Measurements from ENCODE around the gene KLHL8. TPM values are rescaled to one million over a fixed set of nuclear protein-coding genes. Genes with fewer than 3 reads are reported as not detected.

KLHL8 gene
- total and polyA plus RNA-seq, 2 donors (not counting 3 experiments of a cell fraction or from before 2014, with no cell fraction given): 1.7 to 9.0 TPM

GRCh38 chr4:87239821-87240220 is 19.4 kb upstream of the KLHL8 start:
- intact Hi-C loops (cut with micrococcal nuclease) (loop anchor here (5.0 to 10.0 kb wide), 3 partner anchors 235 to 645 kb away; partner anchors contain the start of gene PTPN13), dilution Hi-C loops (cut with MboI; ENCODE audit: extremely low pct_ligation_motif_present, low sequenced_read_pairs) (no loop called here)
- no peaks in the 10 kb centered on the region for H3K36me3 ChIP-seq (ENCODE audit: control insufficient read depth in 2 of 2, extremely low read depth in 1 of 2, insufficient read depth in 2 of 2, low read length in 2 of 2)
- no peak overlapping the region for H2AFZ ChIP-seq (ENCODE audit: low read depth, low read length)
- H3K27me3 ChIP-seq (ENCODE audit: control insufficient read depth in 2 of 2, insufficient read depth in 2 of 2, low read length in 2 of 2): peaks cover 0 to 6% of the 10 kb centered on the region in 2 experiments
- H3K9me1 ChIP-seq (replicated peaks; ENCODE audit: control insufficient read depth, extremely low read depth, insufficient read depth, low read length): no peaks in the 10 kb centered on the region
- no peak overlapping the region for H3K4me2 ChIP-seq (ENCODE audit: insufficient read depth, low read length)
- no peak overlapping the region for H3K27ac ChIP-seq (ENCODE audit: insufficient read depth, low read depth, low read length)
- H3K9me3 ChIP-seq (replicated peaks; ENCODE audit: control insufficient read depth, insufficient read depth, low read length): no peaks in the 10 kb centered on the region
- BruUV-seq (replicated peaks): no TSS peak
- no peak overlapping the region for H3K9ac ChIP-seq (replicated peaks; ENCODE audit: extremely low read depth, insufficient read depth, low read length)
- peaks cover 2% of the 10 kb centered on the region for H3K4me1 ChIP-seq (ENCODE audit: control insufficient read depth, extremely low read depth, insufficient read depth, low read length)
- ChIA-PET POLR2A (no interaction called here), CTCF (interaction anchor here (1.4 to 3.3 kb wide), 5 partner anchors 10 to 744 kb away, joined by 3 to 40 read pairs (median 4); no protein-coding TSS in a partner anchor)
- TF ChIP-seq POLR2AphosphoS5 (IDR thresholded peaks at IDR 0.05; ENCODE audit: insufficient read depth, low read depth, low read length): no peak
- TF ChIP-seq JUN (IDR thresholded peaks at IDR 0.05; ENCODE audit: borderline replicate concordance, insufficient read depth, insufficient read length, low read depth): no peak
- no peak for TF ChIP-seq GATA2 (IDR thresholded peaks at IDR 0.05; ENCODE audit: insufficient read depth, insufficient read length, low read depth, low read length)
- no peak for TF ChIP-seq POLR2A (IDR thresholded peaks at IDR 0.05; ENCODE audit: low read depth, low read length)
- TF ChIP-seq, protein P1, sequence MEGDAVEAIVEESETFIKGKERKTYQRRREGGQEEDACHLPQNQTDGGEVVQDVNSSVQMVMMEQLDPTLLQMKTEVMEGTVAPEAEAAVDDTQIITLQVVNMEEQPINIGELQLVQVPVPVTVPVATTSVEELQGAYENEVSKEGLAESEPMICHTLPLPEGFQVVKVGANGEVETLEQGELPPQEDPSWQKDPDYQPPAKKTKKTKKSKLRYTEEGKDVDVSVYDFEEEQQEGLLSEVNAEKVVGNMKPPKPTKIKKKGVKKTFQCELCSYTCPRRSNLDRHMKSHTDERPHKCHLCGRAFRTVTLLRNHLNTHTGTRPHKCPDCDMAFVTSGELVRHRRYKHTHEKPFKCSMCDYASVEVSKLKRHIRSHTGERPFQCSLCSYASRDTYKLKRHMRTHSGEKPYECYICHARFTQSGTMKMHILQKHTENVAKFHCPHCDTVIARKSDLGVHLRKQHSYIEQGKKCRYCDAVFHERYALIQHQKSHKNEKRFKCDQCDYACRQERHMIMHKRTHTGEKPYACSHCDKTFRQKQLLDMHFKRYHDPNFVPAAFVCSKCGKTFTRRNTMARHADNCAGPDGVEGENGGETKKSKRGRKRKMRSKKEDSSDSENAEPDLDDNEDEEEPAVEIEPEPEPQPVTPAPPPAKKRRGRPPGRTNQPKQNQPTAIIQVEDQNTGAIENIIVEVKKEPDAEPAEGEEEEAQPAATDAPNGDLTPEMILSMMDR (IDR thresholded peaks at IDR 0.05; ENCODE audit: extremely low read depth in 1 of 2, insufficient read depth in 1 of 2, low read depth in 1 of 2, low read length in 2 of 2): no peak
- no peak for TF ChIP-seq MYC (IDR thresholded peaks at IDR 0.05; ENCODE audit: low read depth, low read length)
- no peak for TF ChIP-seq EZH2 (IDR thresholded peaks at IDR 0.05; ENCODE audit: borderline replicate concordance, low read depth, low read length, severe bottlenecking)
- TF ChIP-seq FOS (IDR thresholded peaks at IDR 0.05; ENCODE audit: borderline replicate concordance, insufficient read depth, low read length): no peak
- no peaks in the 10 kb centered on the region for H4K20me1 ChIP-seq (replicated peaks; ENCODE audit: control insufficient read depth, extremely low read depth, insufficient read depth, low read length)
- no peaks in the 10 kb centered on the region for H3K79me2 ChIP-seq (ENCODE audit: control insufficient read depth, insufficient read depth, low read length)
- FAIRE-seq: no peak
- no peak for DNase-seq (ENCODE audit: low read depth, low spot score)
- H3K4me3 ChIP-seq (replicated peaks in 1 of 3; ENCODE audit: insufficient read depth in 1 of 3, low read depth in 1 of 3, low read length in 3 of 3): no peak overlapping the region
